IMR-90 (cell line): ENCODE data around the gene HIRA. TPM values are rescaled to one million over a fixed set of nuclear protein-coding genes. Genes with fewer than 3 reads are reported as not detected.

Source experiments
- ATAC-seq: fragments of 200-7000 bp; cut with Tn5 transposase; 2 replicates; pipeline ENCODE4 v1.9.1; 2020; ENCODE audit warnings: low read depth, mild to moderate bottlenecking, moderate library complexity
- BruUV-seq: library from RNA; stranded (reverse); fragments of 400-500 nt; replicated peaks from 2 replicates; lab custom pipeline; 2021; lab: Mats Ljungman, UMichigan
- CTCF ChIA-PET: fragments of 300-600 bp; formaldehyde crosslinking; extraction: SDS; loops from one replicate; lab custom pipeline; 2021; ENCODE audit warnings: antibody characterized with exemption; lab: Yijun Ruan, JAX
- POLR2A ChIA-PET: fragments of 300-600 bp; sonication (Branson Sonifier 250); formaldehyde crosslinking; loops from one replicate; lab custom pipeline; 2022; ENCODE audit warnings: antibody characterized with exemption; ENCODE audit not compliant: unreplicated experiment; lab: Charles Lee
- DNase-seq: peaks from one replicate; pipeline ENCODE4 v3.0.0; 2013
- H2AFZ ChIP-seq: replicated peaks from 2 replicates; pipeline ENCODE3; 2013; ENCODE audit warnings: low read length, mild to moderate bottlenecking; ENCODE audit not compliant: poor library complexity
- H2AK5ac ChIP-seq: 2 replicates; pipeline ENCODE4 v1.6.1; 2013; ENCODE audit warnings: low read depth, low read length, inconsistent platforms
- H2AK9ac ChIP-seq: replicated peaks from 2 replicates; pipeline ENCODE3; 2013; ENCODE audit warnings: mild to moderate bottlenecking, low read depth, low read length, moderate library complexity; ENCODE audit not compliant: poor library complexity
- H2BK120ac ChIP-seq: 2 replicates; pipeline ENCODE4 v1.6.1; 2013; ENCODE audit warnings: low read depth, low read length, inconsistent platforms
- H2BK15ac ChIP-seq: 3 replicates; pipeline ENCODE4 v1.6.1; 2013; ENCODE audit warnings: low read depth, low read length, inconsistent platforms
- H2BK20ac ChIP-seq: 2 replicates; pipeline ENCODE4 v1.6.1; 2013; ENCODE audit warnings: low read depth, mild to moderate bottlenecking, inconsistent platforms, low read length, moderate library complexity
- H2BK5ac ChIP-seq: 2 replicates; pipeline ENCODE4 v1.6.1; 2013; ENCODE audit warnings: mild to moderate bottlenecking, low read depth, low read length, inconsistent platforms; ENCODE audit not compliant: poor library complexity, severe bottlenecking
- H3K14ac ChIP-seq: replicated peaks from 2 replicates; pipeline ENCODE4 v1.6.1; 2013; ENCODE audit warnings: low read depth, low read length, inconsistent platforms
- H3K18ac ChIP-seq: 2 replicates; pipeline ENCODE4 v1.6.1; 2013; ENCODE audit warnings: low read depth, low read length, control low read depth
- H3K23ac ChIP-seq: 2 replicates; pipeline ENCODE4 v1.6.1; 2013; ENCODE audit warnings: low read depth, low read length, inconsistent platforms
- H3K27ac ChIP-seq: 2 replicates; pipeline ENCODE4 v1.5.1; 2013; ENCODE audit warnings: mild to moderate bottlenecking, control low read depth, low read length; ENCODE audit not compliant: insufficient read depth
- H3K27me3 ChIP-seq: 2 replicates; pipeline ENCODE4 v1.6.1; 2013; ENCODE audit warnings: low read length; ENCODE audit not compliant: control insufficient read depth, insufficient read depth
- H3K36me3 ChIP-seq: 2 replicates; pipeline ENCODE4 v1.6.1; 2013; ENCODE audit warnings: low read length, mixed read lengths; ENCODE audit not compliant: control insufficient read depth, insufficient read depth
- H3K4ac ChIP-seq: 2 replicates; pipeline ENCODE4 v1.6.1; 2013; ENCODE audit warnings: low read depth, low read length, inconsistent platforms
- H3K4me1 ChIP-seq: 2 replicates; pipeline ENCODE4 v1.6.1; 2013; ENCODE audit warnings: low read length, mixed read lengths; ENCODE audit not compliant: control insufficient read depth, insufficient read depth
- H3K4me2 ChIP-seq: 2 replicates; pipeline ENCODE4 v1.6.1; 2013; ENCODE audit warnings: low read depth, mild to moderate bottlenecking, control low read depth, low read length, moderate library complexity
- H3K4me3 ChIP-seq: 2 replicates; pipeline ENCODE4 v1.5.1; 2013; ENCODE audit warnings: low read depth, mild to moderate bottlenecking, control low read depth, low read length, moderate library complexity; ENCODE audit not compliant: insufficient read depth
- H3K56ac ChIP-seq: 2 replicates; pipeline ENCODE4 v1.6.1; 2013; ENCODE audit warnings: low read length, inconsistent platforms; ENCODE audit not compliant: insufficient read depth; ENCODE audit errors: extremely low read depth
- H3K79me1 ChIP-seq, 2 experiments: 2 replicates each; pipeline ENCODE4 v1.6.1; 2013; ENCODE audit warnings: low read length in 2 of 2, inconsistent platforms in 1 of 2, low read depth in 1 of 2
- H3K9ac ChIP-seq: 2 replicates; pipeline ENCODE4 v1.6.1; 2013; ENCODE audit warnings: low read depth, low read length, control low read depth
- H3K9me1 ChIP-seq: 2 replicates; pipeline ENCODE4 v1.6.1; 2013; ENCODE audit warnings: low read length, inconsistent platforms; ENCODE audit not compliant: insufficient read depth
- H3K9me3 ChIP-seq: 2 replicates; pipeline ENCODE4 v1.6.1; 2013; ENCODE audit warnings: low read length; ENCODE audit not compliant: control insufficient read depth, insufficient read depth
- H4K20me1 ChIP-seq: 2 replicates; pipeline ENCODE4 v1.6.1; 2013; ENCODE audit warnings: low read length, inconsistent platforms; ENCODE audit not compliant: insufficient read depth
- H4K5ac ChIP-seq: 2 replicates; pipeline ENCODE4 v1.6.1; 2013; ENCODE audit warnings: mild to moderate bottlenecking, low read depth, low read length, control low read depth
- H4K8ac ChIP-seq, 2 experiments: 2 replicates each; pipeline ENCODE4 v1.6.1; 2013; ENCODE audit warnings: low read depth in 2 of 2, low read length in 2 of 2, control low read depth in 1 of 2, inconsistent platforms in 1 of 2
- H4K91ac ChIP-seq: 2 replicates; pipeline ENCODE4 v1.6.1; 2013; ENCODE audit warnings: low read depth, low read length, inconsistent platforms; ENCODE audit not compliant: insufficient read depth
- BHLHE40 ChIP-seq: fragments of 150-350 bp; IDR thresholded peaks from 2 replicates; pipeline ENCODE4 v1.6.1; 2016; ENCODE audit warnings: mild to moderate bottlenecking, low read depth, low read length
- CEBPB ChIP-seq: IDR thresholded peaks from 2 replicates; pipeline ENCODE4 v1.6.1; 2012; ENCODE audit warnings: low read depth, low read length, improper control_type of control experiment
- FOS ChIP-seq: fragments of 150-350 bp; IDR thresholded peaks from 2 replicates; pipeline ENCODE4 v1.6.1; 2016; ENCODE audit warnings: low read depth, low read length
- MAFK ChIP-seq: IDR thresholded peaks from 2 replicates; pipeline ENCODE4 v1.6.1; 2012; ENCODE audit warnings: low read depth, low read length, improper control_type of control experiment
- MXI1 ChIP-seq: IDR thresholded peaks from 2 replicates; pipeline ENCODE4 v1.6.1; 2012; ENCODE audit warnings: low read depth, mild to moderate bottlenecking, low read length, moderate library complexity, borderline replicate concordance
- NFE2L2 ChIP-seq: fragments of 150-350 bp; IDR thresholded peaks from 2 replicates; pipeline ENCODE4 v1.6.1; 2016; ENCODE audit warnings: low read depth, mild to moderate bottlenecking, low read length
- RAD21 ChIP-seq: IDR thresholded peaks from 2 replicates; pipeline ENCODE4 v1.6.1; 2012; ENCODE audit warnings: low read length, improper control_type of control experiment
- RFX5 ChIP-seq: IDR thresholded peaks from 2 replicates; pipeline ENCODE4 v1.8.0; 2012; ENCODE audit warnings: low read depth, mild to moderate bottlenecking, low read length, moderate library complexity
- WGBS, 2 experiments: methylation state at CpG; one replicate each; pipeline versions ENCODE4 v1.1.5 to v1.1.7; 2013; ENCODE audit warnings: missing lambda C conversion rate in 2 of 2; ENCODE audit not compliant: insufficient read length in 1 of 2; ENCODE audit errors: extremely low coverage in 2 of 2; 5-methylcytosine and 5-hydroxymethylcytosine counted together
- dilution Hi-C: fragments of 300-500 bp; cut with HindIII; formaldehyde crosslinking; loops from one replicate; pipeline ENCODE4 v1.14.3; 2018; ENCODE audit warnings: low sequenced_read_pairs; ENCODE audit not compliant: unreplicated experiment
- in situ Hi-C: fragments of 300-500 bp; cut with MboI; formaldehyde crosslinking; loops from 3 replicates; pipeline ENCODE4 v1.14.3; 2019; ENCODE audit warnings: low sequenced_read_pairs, inconsistent platforms, mixed read lengths
- intact Hi-C: fragments of 100-400 bp; cut with micrococcal nuclease; formaldehyde crosslinking; loops from 2 replicates; pipeline ENCODE4 v1.10.0; 2022
- polyA plus RNA-seq, 3 experiments: library from polyadenylated mRNA; depleted of rRNA; stranded (reverse); fragments of >200 nt; gene quantifications; 2 replicates each; pipeline ENCODE4 v1.2.3, GENCODE V29; 2012; ENCODE audit warnings: low replicate concordance in 1 of 3
- total RNA-seq: library from RNA; depleted of rRNA; stranded (reverse); fragments of >200 nt; gene quantifications from 2 replicates; pipeline ENCODE4 v1.2.3, GENCODE V29; 2012

The HIRA gene
- total and polyA plus RNA-seq, 2 of the 4 experiments (the other 2 are of a cell fraction) = 14.5 to 24.2 TPM

DNA sequence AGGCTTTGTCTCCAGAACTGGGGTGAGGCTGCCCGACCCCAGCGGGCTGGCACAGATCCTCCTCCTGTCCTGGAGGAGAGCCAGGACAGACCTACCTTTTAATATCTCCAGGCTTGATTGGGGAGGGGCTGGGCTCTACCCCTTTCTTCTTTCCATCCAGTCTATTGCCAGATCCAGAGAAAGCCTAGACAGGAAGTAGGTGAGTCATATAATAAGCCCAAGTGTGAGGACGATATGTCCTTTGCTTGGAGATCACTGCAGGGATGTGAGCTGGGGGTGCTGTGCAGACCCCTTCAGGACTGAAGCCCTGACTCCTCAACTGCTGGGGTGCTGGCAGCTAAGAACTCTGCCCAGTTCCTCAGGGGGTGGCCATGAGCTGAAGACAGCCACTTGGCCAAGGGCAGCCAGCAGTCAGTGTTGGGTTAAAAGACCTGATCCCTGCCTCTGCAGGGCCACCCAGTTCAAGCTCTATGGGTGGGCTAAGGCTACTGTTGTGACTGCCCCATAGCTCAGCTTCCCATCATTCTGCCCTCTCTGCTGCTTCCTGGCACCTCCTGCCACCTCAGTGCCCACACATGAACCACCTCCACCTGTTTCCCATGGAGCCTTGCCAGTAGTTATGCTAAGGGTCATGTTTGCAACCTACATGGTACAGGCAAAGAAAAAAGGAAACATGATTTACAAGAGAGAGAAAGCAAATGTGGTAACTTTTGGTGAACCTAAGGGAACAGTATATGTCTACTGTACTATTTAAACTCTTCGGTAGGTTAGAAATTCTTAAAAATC is 24.2 kb upstream of the HIRA start:
- H3K4ac ChIP-seq = no peak overlapping the region
- peaks cover 57% of the 10 kb centered on the region for H3K36me3 ChIP-seq
- peaks cover 6 to 19% of the 10 kb centered on the region in 2 experiments; a peak in 2 of 4 replicates for H3K79me1 ChIP-seq
- no CpG with 5 or more reads among the region's 4 CpGs for WGBS, 2 experiments
- no peaks in the 10 kb centered on the region for H3K27me3 ChIP-seq
- no peak overlapping the region for H3K14ac ChIP-seq
- no peak overlapping the region for H3K4me2 ChIP-seq
- no peak overlapping the region for H2AFZ ChIP-seq
- no peak overlapping the region for H4K5ac ChIP-seq
- no peak overlapping the region for H3K27ac ChIP-seq
- H3K9me1 ChIP-seq = peaks cover 10% of the 10 kb centered on the region
- intact Hi-C loops (no loop called here), dilution Hi-C loops (no loop called here), in situ Hi-C loops (no loop called here)
- no peak overlapping the region for H2BK15ac ChIP-seq
- H2AK5ac ChIP-seq = peak overlapping the region; percentile 2; the same call in 1 of the 2 replicates
- peaks cover 4% of the 10 kb centered on the region for H4K20me1 ChIP-seq
- ChIA-PET CTCF (no interaction called here), POLR2A (no interaction called here)
- no peak overlapping the region for H3K23ac ChIP-seq
- no peak overlapping the region for H3K4me3 ChIP-seq
- no peak overlapping the region for H3K56ac ChIP-seq
- TF ChIP-seq BHLHE40 (no peak), RFX5 (no peak), MAFK (no peak), NFE2L2 (no peak), CEBPB (no peak), RAD21 (no peak), FOS (no peak), MXI1 (no peak)
- no peak overlapping the region for H4K8ac ChIP-seq
- H2BK120ac ChIP-seq = no peak overlapping the region
- H3K9ac ChIP-seq = no peak overlapping the region
- ATAC-seq = peak; percentile 60
- no peaks in the 10 kb centered on the region for H3K9me3 ChIP-seq
- peak; percentile 15 for DNase-seq
- H3K4me1 ChIP-seq = peaks cover 4% of the 10 kb centered on the region; the same call in 1 of the 2 replicates
- H4K91ac ChIP-seq = no peak overlapping the region
- H3K18ac ChIP-seq = no peak overlapping the region
- H2BK5ac ChIP-seq = no peak overlapping the region
- BruUV-seq = no TSS peak
- no peak overlapping the region for H2BK20ac ChIP-seq
- H2AK9ac ChIP-seq = peak overlapping the region; percentile 35
